Brain pericyte (primary cell): ENCODE results near the gene BID.
"Not testable (repeated sequence)": the region's sequence is repeated elsewhere in the genome, so short reads cannot be mapped to it uniquely, and the experiment has no call there.

Source experiments
- DNase-seq: peaks from one replicate; pipeline ENCODE4 v3.0.0-alpha.2; 2012; ENCODE audit warnings: low read depth, low spot score

BID gene

DNA sequence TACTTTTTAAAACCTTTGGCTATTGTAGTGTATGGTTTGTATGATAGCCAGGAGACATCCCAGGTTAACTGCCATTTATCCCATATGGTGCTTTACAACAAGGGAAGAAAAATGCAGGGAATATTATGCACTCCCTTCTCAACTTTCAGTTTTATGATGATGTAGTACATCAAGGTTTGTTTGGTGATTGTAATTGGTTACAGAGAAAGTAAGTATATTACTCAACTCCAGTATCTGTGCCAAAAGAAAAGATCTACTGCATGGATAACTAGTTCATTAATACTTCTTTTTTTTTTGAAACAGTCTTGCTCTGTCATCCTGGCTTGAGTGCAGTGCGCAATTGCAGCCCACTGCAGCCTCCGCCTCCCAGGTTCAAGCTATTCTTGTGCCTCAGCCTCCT, 70.5 kb downstream of the BID start:
- DNase-seq: no peak

DNA sequence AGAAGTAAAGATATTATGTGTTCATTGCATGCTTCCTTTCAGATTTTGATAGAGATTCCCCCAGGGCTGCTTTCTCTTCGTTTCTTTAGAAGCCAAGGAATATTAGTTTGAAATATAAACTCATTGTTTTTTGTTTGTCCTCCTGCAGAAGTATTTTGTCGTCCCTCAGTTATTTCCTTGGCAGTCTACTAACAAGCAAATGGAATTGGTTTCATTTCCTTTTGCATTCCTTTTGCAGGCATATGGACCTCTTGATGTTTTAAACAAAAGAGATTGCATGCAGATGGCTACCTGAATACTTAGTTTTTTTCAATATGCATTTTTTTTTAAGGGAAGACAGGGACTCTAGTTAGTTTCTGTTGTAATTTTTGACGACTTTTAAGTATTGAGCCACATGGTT, 73.5 kb downstream of the BID start:
- no peak for DNase-seq

DNA sequence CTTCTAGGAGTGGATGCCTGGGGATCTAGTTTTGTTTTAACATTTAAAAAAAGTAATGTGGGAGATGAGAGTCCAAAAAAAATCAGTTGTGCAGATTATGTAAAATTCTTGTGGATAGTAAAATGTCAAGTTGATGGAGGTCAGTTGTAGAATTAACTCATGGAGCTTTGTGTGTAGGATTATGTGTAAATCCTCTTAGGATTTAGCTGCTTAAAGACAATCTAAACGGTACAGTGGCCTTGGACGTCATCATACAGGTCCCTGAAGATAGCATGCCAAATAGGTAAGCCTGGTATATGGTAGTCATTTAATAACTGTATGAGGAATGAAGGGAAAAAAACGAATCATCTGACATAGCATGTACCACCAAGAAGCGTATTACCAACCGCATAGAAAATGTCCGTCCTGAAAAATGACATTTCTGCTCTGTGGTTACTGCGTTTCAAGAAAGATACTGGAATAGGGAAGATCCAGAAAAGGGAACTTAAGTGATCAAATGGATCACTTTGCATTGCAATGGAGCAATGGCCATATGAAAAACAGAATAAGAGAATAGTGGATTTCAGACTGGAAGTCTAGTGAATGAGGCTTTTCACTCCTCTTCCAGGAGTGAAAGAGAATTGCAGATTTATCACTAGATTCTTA, 74.5 kb downstream of the BID start:
- no peak for DNase-seq

DNA sequence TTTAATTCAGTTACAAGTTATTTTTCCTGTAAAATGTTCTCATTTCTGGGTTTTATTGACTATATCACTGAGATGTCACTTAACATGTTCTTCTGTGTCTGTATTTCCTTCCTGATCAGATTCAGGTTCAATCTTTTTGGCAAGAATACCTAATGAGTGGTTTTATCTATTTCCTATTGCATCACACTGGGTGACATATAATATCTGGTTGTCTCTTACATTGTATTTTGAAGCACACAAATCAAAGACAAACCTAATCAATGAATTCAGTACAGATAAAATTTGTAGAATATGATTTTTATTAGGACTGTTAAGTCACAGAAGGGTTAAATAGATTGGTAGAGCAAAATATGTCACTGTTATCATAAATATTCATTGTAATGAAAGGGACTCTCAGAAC, 75.3 kb downstream of the BID start:
- DNase-seq: no peak

DNA sequence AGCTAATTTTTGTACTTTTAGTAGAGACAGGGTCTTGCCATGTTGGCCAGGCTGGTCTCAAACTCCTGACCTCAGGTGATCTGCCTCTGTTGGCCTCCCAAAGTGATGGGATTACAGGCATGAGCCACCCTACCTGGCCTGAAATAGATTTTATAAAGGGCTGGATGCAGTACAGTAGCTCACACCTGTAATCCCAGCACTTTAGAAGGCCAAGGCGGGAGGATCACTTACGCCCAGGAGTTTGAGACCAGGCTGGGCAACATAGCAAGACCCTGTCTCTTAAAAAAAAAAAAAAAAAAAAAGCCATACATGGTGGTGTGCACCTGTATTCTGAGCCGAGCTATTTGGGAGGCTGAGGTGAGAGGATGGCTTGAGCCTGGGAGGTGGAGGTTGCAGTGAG, 76.0 kb downstream of the BID start:
- not testable (repeated sequence) for DNase-seq

DNA sequence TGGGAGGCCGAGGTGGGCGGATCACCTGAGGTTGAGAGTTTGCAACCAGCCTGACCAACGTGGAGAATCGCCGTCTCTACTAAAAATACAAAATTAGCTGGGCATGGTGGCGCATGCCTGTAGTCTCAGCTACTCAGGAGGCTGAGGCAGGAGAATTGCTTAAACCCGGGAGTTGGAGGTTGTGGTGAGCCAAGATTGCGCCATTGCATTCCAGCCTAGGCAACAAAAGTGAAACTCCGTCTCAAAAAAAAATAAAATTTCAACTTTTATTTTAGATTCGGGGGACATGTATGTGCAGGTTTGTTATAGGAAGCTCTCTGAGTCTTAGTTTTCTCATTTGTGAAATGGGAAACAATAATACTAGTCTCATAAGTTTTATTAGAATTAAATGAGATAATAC, 77.1 kb downstream of the BID start:
- not testable (repeated sequence) for DNase-seq

DNA sequence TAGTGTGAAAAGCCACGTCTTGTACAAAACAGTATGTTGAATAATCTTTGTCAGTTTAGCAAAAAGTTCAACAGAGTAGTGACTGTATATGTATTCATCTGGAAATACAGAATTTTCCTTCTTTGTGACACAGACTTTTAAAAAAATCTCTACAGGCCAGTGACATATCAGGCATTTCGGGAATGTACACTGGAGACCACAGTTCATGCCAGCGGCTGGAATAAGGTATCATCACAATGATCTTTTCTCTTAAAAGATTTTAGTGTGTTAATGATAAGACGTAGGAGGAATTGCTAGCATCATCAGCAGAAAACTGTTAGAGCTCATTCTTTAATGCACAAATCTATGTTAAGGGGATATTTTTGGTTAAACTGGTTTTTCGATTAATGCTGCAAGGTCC, 78.3 kb downstream of the BID start:
- DNase-seq: no peak

DNA sequence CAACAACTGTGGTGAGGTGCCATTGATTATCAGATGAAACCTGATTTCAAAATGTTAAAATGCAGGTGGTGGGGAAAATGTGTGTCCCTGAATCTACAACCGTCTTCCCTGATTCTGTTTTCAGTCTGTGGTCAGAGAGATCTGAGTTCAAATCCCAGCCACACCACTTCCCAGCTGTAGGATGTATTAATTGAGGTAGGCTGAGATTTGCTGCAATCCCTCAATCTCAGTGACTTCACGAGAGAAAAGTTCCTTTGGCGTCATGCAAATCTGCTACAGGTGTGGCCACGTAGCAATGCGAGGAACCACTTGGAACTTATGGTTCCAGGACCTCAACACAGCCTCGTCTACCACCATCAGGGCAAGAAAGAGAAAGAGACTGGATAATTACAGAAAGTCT, 79.5 kb downstream of the BID start:
- DNase-seq: no peak

DNA sequence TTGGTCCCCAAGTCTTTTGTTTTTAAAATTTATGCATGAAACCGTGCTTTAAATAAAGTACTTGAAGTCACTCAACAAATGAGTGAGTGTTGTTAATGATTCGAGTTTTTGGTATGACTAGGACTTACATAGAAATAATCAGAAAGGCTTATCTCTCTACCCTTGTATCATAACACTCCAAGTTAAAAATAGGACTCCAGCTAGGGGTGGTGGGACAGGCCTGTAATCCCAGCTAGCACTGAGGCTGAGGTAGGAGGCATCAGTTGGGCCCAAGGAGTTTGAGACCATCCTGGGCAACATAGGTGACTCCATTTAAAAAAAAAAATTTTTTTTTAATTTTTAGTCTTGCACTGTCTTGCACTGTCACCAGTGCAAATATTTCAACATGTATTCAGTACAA, 80.1 kb downstream of the BID start:
- DNase-seq: no peak

DNA sequence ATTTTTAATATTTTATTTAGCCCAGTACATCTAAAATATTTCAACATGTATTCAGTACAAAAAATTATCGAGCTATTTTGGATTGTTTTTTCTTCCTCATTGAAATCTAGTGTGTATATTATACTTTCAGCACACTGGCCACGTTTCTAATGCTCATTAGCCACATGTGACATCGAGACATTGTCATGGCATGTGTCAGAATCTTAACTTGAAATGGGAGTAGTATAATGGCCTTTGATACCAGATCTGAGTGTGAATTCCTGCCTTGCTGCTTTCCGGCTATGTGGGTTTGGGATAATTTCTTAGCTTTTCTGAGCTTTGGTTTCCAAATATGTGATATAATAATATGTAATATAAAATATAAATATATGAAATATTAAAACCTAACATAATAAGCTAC, 81.4 kb downstream of the BID start:
- no peak for DNase-seq

DNA sequence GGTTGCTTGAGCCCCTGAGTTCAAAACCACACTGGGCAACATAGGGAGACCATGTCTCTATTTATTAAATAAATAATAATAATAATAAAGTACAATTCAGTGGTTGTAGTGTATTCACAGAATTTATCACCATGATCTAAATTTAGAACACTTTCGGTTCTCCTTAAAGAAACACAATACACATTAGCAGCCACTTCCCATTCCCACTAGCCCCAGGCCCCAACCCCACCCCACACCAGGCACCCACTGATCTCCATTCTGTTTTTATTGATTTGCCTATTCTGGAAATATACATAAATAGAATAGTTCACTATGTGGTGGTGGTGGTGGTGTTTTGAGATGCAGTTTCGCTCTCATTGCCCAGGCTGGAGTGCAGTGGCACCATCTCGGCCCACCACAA, 90.0 kb downstream of the BID start:
- DNase-seq: no peak
